COLO829 (cell line): ENCODE results near the gene DLEC1.
"Not testable (repeated sequence)": the region's sequence is repeated elsewhere in the genome, so short reads cannot be mapped to it uniquely, and the experiment has no call there.

ENCODE experiments used
- DNase-seq: peaks from one replicate; pipeline ENCODE4 v3.0.0; 2012; ENCODE audit warnings: low spot score

Gene DLEC1

GRCh38 chr3:38154625-38155255 is 115.7 kb downstream of the DLEC1 start:
- DNase-seq: no peak

- DNase-seq: no peak
Measured at GRCh38 chr3:38155825-38156224, 116.8 kb downstream of the DLEC1 start.

GRCh38 chr3:38157117-38157516 is 118.1 kb downstream of the DLEC1 start:
- no peak for DNase-seq

GRCh38 chr3:38157595-38157994 is 118.6 kb downstream of the DLEC1 start:
- no peak for DNase-seq

GRCh38 chr3:38158472-38158871 is 119.5 kb downstream of the DLEC1 start:
- no peak for DNase-seq

GRCh38 chr3:38160704-38161103 is 121.7 kb downstream of the DLEC1 start:
- DNase-seq: not testable (repeated sequence)

GRCh38 chr3:38163117-38163840 is 124.3 kb downstream of the DLEC1 start:
- no peak for DNase-seq

GRCh38 chr3:38163841-38164642 is 125.0 kb downstream of the DLEC1 start:
- no peak for DNase-seq

GRCh38 chr3:38164643-38164951 is 125.6 kb downstream of the DLEC1 start:
- no peak for DNase-seq

DNA sequence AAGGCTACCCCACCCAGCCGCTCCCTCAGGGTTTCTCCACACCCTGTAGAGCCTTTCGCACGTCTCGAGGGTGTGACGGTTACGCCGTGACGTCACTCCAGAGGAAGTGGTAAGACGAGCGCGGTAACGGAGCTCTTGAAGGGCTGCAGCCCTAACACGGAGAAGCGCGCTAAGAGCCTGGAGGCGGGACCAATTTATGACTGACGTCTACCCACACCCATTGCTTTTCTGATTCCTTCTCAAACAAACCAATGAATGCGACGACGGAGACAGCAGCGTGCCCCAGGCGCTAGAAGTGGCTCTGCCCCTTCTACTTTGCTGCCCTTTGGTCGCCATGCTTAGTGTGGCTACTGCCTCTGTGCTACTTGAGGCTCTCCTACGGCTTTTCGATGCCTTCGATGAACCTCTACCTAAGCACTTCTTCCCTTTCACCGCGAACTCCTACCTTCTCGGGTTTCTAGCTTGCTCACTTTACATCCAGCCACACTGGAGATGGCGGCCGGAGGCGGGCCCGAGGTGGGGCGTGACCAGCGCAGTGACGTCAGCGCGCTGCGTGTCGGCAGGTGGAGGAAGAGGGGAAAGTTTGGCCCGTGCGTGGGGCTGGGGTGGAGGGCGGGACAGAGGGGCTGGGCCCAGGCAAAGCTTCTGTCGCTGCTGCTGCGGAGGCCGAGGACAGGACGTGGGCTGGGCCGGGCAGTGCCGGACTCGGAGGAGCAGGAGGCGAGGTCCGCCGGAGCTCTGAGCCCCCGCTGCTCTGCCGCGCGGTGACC is 126.1 kb downstream of the DLEC1 start, which contains the start of gene OXSR1:
Gene OXSR1, plus strand, starts transcription at position 586 of the 770 bp plus-strand sequence. CDS start 340 bp downstream, outside the sequence.
- DNase-seq: peak; percentile 100

DNA sequence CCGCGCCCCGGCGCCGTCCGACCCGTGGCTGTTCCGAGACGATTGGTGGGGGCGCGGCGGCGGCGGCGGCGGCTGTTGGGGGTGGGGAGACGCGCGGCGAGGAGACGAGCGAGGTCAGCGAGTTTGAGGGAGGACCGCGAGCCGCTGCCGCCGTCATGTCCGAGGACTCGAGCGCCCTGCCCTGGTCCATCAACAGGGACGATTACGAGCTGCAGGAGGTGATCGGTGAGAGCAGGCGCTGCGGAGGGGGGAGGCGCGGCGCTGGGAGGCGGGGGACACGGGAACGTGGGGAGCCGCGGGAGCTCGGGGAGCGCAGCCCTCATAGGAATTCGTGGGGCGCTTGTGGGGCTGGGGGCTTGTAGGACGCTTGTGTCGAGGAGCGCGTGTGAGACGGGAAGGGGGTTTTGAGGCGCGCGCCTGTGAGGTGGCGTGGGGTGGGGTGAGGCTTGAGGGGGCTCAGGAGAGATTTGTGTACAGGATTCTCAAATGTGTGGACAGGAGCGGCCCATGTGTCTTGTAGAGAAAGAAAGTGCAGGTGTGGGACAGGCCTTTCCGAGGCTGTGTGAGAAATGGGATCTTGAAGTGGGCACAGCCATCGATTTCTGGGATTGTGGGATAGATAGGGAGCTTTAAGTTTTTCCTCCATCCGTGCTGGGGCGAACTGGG is 126.8 kb downstream of the DLEC1 start:
- peak; percentile 56 for DNase-seq

- DNase-seq: no peak
Measured at GRCh38 chr3:38167591-38167990, 128.6 kb downstream of the DLEC1 start.

DNA sequence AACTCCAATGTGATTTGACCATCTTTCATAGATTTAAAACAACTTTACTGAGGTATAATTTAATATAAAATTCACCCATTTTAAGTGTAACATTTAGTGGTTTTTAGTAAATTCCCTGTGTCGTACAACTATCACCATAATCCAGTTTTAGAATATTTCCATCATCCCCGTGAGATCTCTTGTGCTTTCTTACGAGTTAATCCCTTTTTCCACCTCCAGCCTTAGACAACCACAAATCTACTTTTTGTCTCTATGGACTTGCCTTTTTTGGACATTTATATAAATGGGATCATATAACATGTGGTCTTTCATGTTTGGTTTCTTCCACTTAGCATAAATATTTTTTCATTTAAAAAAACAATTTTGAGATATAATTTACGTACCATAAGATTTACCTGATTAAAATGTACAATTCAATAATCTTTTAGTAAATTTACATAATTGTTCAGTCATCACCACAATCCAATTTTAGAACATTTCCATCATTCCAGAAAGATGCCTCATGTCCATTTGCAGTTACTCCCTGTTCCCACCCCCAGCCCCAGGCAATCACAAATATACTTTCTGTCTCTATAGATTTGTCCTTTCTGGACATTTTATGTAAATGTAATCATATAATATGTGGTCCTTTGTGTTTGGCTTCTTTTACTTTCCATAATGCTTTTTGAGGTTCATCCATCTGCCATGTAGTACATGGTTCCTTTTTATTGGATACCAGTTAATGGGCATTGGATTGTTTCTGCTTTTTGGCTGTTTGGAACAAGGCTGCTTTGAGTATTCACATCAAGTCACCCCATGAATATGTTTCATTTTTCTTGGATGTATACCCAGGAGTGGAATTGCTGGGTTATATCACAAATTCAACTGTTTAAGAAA is 129.4 kb downstream of the DLEC1 start:
- DNase-seq: no peak

DNA sequence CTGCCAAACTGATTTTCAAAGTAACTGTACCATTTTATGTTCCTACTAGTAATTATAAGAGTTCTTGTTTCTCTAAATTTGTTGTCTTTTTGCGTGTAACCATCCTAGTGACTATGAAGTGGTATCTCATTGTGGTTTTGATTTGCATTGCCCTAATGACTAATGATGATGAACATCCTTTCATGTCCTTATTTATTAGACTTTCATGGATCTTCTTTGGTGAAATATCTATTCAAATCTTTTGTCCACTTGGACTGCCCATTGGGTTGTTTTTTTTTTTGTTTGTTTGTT is 130.0 kb downstream of the DLEC1 start:
- DNase-seq: no peak

DNA sequence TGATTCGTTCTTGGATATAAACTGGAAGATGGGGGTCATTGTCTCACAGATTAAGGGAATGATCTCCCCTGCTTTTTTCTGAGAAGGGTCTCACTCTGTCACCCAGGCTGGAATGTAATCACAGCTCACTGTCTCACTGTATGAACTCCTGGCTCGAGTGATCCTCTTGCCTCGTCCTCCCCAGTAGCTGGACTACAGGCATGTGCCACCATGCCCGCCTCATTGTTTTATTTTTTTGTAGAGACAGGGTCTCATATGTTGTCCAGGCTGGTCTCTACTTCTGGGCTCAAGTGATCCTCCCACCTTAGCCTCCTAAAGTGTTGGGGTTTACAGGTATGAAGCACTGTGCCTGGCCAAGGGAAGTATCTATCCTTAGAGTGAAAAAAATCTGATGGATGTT is 131.7 kb downstream of the DLEC1 start:
- DNase-seq: no peak

GRCh38 chr3:38171622-38172021 is 132.6 kb downstream of the DLEC1 start:
- no peak for DNase-seq
